Kidney (tissue), 14 donors: ENCODE results near the gene ANKRD29. TPM values are rescaled to one million over a fixed set of nuclear protein-coding genes. Genes with fewer than 3 reads are reported as not detected.
"Not testable (repeated sequence)": the region's sequence is repeated elsewhere in the genome, so short reads cannot be mapped to it uniquely, and the experiment has no call there.

Experiments
- DNase-seq, 5 donors: peaks; one replicate each; pipeline ENCODE4 v3.0.0-alpha.2; 2013 to 2020
- FAIRE-seq: peaks from 2 replicates; lab custom pipeline; 2012; peaks lifted over from hg19 to GRCh38; lab: Jason Lieb, UNC
- H3K27ac ChIP-seq, 2 donors: one replicate each; pipeline ENCODE4 v1.7.0; 2013; ENCODE audit warnings: low read depth in 2 of 2, low read length in 2 of 2, inconsistent platforms in 1 of 2
- H3K27me3 ChIP-seq: one replicate; pipeline ENCODE4 v1.7.1; 2013; ENCODE audit warnings: low read length, inconsistent platforms; ENCODE audit not compliant: control insufficient read depth, insufficient read depth
- H3K36me3 ChIP-seq, 3 donors: one replicate each; pipeline versions ENCODE4 v1.7.0 to v1.7.1; 2013; ENCODE audit warnings: low read length in 3 of 3, control low read depth in 1 of 3, inconsistent platforms in 1 of 3; ENCODE audit not compliant: insufficient read depth in 3 of 3, control insufficient read depth in 2 of 3
- H3K4me1 ChIP-seq, 3 donors: one replicate each; pipeline versions ENCODE4 v1.7.0 to v1.7.1; 2013; ENCODE audit warnings: low read length in 3 of 3, inconsistent platforms in 1 of 3, low read depth in 1 of 3; ENCODE audit not compliant: control insufficient read depth in 2 of 3, insufficient read depth in 2 of 3
- H3K4me3 ChIP-seq, 3 donors: one replicate each; pipeline versions ENCODE4 v1.7.0 to v1.8.1; 2013; ENCODE audit warnings: low read length in 3 of 3, control low read depth in 1 of 3, inconsistent platforms in 1 of 3
- H3K9ac ChIP-seq, 3 donors: one replicate each; pipeline versions ENCODE4 v1.7.0 to v1.7.1; 2013; ENCODE audit warnings: low read length in 3 of 3, control low read depth in 1 of 3, inconsistent platforms in 1 of 3
- H3K9me3 ChIP-seq, 3 donors: one replicate each; pipeline versions ENCODE4 v1.7.0 to v1.7.1; 2013; ENCODE audit warnings: low read length in 3 of 3, control low read depth in 1 of 3, inconsistent platforms in 1 of 3; ENCODE audit not compliant: control insufficient read depth in 2 of 3, insufficient read depth in 1 of 3
- CTCF ChIP-seq: IDR thresholded peaks from 3 replicates; pipeline ENCODE4 v1.5.1; 2012; ENCODE audit warnings: mild to moderate bottlenecking, moderate library complexity, borderline replicate concordance; ENCODE audit not compliant: insufficient read depth; ENCODE audit errors: extremely low read depth
- intact Hi-C: fragments of 100-400 bp; cut with DNase I; formaldehyde crosslinking; loops from one replicate; pipeline ENCODE4 v1.11.1; 2022
- polyA plus RNA-seq: library from polyadenylated mRNA; stranded (reverse); fragments of 350-450 nt; fragmentation: Illumina TruSeq; extraction: RNeasy Lipid Tissue Mini Kit (QIAGEN cat#74804); gene quantifications from one replicate; pipeline ENCODE4 v1.2.3, GENCODE V29; 2014; ENCODE audit warnings: low read depth, low replicate concordance; ENCODE audit not compliant: insufficient read depth
- total RNA-seq: library from RNA; stranded (reverse); fragmentation: NEBNext Ultra II Directional; extraction: Animal tissue kit (Norgen Biotek cat#: 25700); gene quantifications from one replicate; pipeline ENCODE4 v1.2.1, GENCODE V29; 2021
- donor health status: control.
- donor health status: control.
- donor health status: control.
- donor health status: control.
- donor health status: control.
- donor health status: DM: yes; HTN: yes; CAD: no.
- donor health status: Normal renal cell carcinoma (clear cell type).

The ANKRD29 gene
- total and polyA plus RNA-seq, 2 donors from 2014 or later = 4.9 to 5.2 TPM

GRCh38 chr18:23563377-23564043 lies 99.2 kb downstream of the ANKRD29 start:
- TF ChIP-seq CTCF = no peak
- Histone ChIP-seq H3K4me1 (no peaks in the 10 kb centered on the region), H3K27me3 (no peaks in the 10 kb centered on the region), H3K9me3 (no peaks in the 10 kb centered on the region), H3K27ac (no peak overlapping the region), H3K36me3 (peaks cover 5 to 28% (median 27%) of the 10 kb centered on the region in 3 donors), H3K4me3 (no peak overlapping the region), H3K9ac (no peak overlapping the region)
- DNase-seq = no peak
- intact Hi-C loops = no loop called here
- FAIRE-seq = no peak

- Histone ChIP-seq H3K4me1 (no peaks in the 10 kb centered on the region), H3K36me3 (peaks cover 2 to 29% (median 19%) of the 10 kb centered on the region in 3 donors), H3K9me3 (no peaks in the 10 kb centered on the region), H3K27ac (no peak overlapping the region), H3K4me3 (no peak overlapping the region), H3K27me3 (no peaks in the 10 kb centered on the region), H3K9ac (no peak overlapping the region)
- TF ChIP-seq CTCF = no peak
- no peak for DNase-seq
- intact Hi-C loops = no loop called here
- FAIRE-seq = no peak
Measured at GRCh38 chr18:23560186-23560585, 102.5 kb downstream of the ANKRD29 start.

- H3K27me3 ChIP-seq, intact Hi-C loops, H3K9ac ChIP-seq, H3K9me3 ChIP-seq, H3K4me3 ChIP-seq, DNase-seq, FAIRE-seq, H3K27ac ChIP-seq, H3K4me1 ChIP-seq: not testable (repeated sequence)
- H3K36me3 ChIP-seq = peaks cover 2 to 46% (median 30%) of the 10 kb centered on the region in 3 donors
Measured at GRCh38 chr18:23557511-23557910, 105.2 kb downstream of the ANKRD29 start.

GRCh38 chr18:23556145-23556780 lies 106.4 kb downstream of the ANKRD29 start:
- Histone ChIP-seq H3K36me3 (peaks cover 2 to 50% (median 38%) of the 10 kb centered on the region in 3 donors), H3K9me3 (no peaks in the 10 kb centered on the region), H3K9ac (no peak overlapping the region), H3K4me3 (no peak overlapping the region), H3K27ac (no peak overlapping the region), H3K27me3 (no peaks in the 10 kb centered on the region), H3K4me1 (no peaks in the 10 kb centered on the region)
- FAIRE-seq (no peak), DNase-seq (no peak)
- intact Hi-C loops = no loop called here
- TF ChIP-seq CTCF = no peak
